Renal pelvis (tissue), 4 donors: ENCODE results near the gene TMEM170B. TPM values are rescaled to one million over a fixed set of nuclear protein-coding genes. Genes with fewer than 3 reads are reported as not detected.

Experiments used
- DNase-seq: peaks from one replicate; pipeline ENCODE4 v3.0.0-alpha.2; 2013
- polyA plus RNA-seq, 3 donors: library from polyadenylated mRNA; unstranded; fragments of 120-200 nt; gene quantifications; one replicate each; pipeline ENCODE4 v1.2.1, GENCODE V29; 2013; ENCODE audit not compliant: insufficient read length in 3 of 3

TMEM170B gene
- polyA plus RNA-seq, 3 donors = 8.2 to 10.5 (median 9.5) TPM

- no peak for DNase-seq
These were observed 71.2 kb downstream of the TMEM170B start for GRCh38 chr6:11608600-11609323.

GRCh38 chr6:11609324-11610071 lies 71.9 kb downstream of the TMEM170B start:
- no peak for DNase-seq

DNA sequence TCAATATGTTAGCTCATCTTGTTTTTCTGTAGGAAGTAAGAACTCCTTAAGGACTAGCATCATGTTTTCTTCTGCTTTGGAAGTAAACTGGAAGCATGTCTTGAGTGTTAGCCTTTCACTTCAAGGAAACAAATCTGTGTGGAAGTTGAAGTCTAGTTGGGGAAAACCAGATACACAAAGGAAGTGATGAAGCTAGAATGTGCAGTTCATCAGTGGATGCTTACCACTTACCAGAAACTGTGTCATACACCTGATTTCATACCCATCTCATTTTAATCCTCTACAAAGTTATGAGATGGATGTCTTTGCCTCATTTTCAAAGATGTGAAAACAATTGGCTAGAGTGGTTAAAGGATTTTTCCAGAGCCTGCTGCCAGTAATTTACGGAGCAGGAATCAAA lies 75.8 kb downstream of the TMEM170B start:
- DNase-seq = no peak

- DNase-seq = no peak
These were observed 76.3 kb downstream of the TMEM170B start for GRCh38 chr6:11613858-11614257.

- DNase-seq = no peak
These were observed 77.1 kb downstream of the TMEM170B start for GRCh38 chr6:11614534-11615213.

GRCh38 chr6:11615214-11615602 lies 77.7 kb downstream of the TMEM170B start:
- no peak for DNase-seq

DNA sequence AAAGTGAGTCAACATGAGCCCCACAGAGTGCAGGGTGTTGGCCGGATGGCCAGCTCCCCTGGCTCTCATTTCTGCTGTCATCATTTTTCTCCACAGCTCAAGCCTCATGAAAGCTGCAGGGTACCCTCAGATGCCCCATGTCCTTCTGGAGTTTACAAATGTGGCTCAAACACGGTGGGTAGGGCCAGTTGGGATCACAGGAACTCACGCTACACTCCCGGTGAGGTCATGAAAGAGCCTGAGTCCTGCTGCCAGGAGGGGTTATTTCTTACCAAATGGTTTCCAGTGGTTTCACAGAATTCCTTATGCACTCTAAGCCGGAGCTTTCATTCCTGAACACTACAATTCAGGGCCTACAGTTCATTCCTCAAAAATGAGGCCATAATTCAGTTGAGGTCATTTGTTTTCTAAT lies 78.7 kb downstream of the TMEM170B start:
- DNase-seq = no peak

GRCh38 chr6:11618533-11618932 lies 81.0 kb downstream of the TMEM170B start:
- no peak for DNase-seq

- peak; percentile 62 for DNase-seq
These were observed 83.6 kb downstream of the TMEM170B start for GRCh38 chr6:11621119-11621518.

DNA sequence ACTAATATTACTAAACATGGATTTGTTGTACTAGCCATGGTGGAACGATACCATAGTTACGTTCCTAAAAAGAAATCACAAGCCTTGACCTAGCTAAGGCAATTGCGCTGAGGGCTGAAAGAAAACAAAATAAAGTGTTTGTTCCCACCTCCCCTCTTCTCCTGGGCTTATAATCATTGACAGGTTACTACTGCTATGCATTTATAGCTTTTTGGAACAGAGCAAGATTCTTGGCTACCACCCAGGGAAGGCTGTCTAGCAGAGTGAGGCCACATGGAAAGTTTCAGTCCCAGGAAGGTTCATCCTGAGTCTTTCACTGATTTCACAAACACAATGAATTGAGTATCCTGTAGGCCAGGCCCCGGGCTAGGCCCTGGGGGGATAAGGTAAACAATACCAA lies 84.6 kb downstream of the TMEM170B start:
- no peak for DNase-seq

DNA sequence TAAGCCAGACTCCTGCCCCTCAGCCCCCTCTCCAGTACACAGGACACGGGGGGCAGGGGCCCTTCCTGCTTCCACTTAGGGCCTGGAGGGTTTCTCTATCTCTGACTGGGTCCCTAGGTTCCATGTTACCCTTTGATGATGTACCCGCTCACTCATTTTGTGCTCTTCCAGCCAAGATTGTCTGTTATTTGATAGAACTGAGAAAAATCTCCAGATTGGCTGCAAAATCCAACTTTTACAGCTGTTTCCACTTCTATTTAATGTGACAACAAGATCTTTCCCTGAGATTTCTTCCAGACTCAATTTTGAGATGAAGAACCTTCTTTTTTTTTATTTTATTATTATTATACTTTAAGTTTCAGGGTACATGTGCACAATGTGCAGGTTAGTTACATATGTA lies 85.7 kb downstream of the TMEM170B start:
- no peak for DNase-seq

DNA sequence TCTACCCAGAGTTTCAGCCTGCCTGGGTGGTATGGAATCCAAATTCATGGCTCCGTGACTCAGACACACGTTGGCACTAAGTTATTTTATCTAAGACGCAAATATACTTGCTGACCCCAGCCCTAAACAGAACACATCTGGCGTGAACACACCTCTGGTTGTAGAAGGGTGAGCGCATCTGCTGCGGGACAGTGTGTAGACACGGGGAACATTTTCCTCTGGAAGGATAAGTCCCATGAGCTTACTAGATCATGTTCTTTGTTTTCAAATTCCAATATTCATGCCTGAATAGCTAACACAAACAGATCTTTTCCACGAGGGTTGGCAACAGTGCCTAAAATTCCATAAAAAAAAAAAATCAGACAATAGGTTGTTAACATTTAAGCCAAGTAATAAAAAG lies 87.8 kb downstream of the TMEM170B start:
- DNase-seq = no peak

GRCh38 chr6:11626356-11626755 lies 88.8 kb downstream of the TMEM170B start:
- DNase-seq = no peak

DNA sequence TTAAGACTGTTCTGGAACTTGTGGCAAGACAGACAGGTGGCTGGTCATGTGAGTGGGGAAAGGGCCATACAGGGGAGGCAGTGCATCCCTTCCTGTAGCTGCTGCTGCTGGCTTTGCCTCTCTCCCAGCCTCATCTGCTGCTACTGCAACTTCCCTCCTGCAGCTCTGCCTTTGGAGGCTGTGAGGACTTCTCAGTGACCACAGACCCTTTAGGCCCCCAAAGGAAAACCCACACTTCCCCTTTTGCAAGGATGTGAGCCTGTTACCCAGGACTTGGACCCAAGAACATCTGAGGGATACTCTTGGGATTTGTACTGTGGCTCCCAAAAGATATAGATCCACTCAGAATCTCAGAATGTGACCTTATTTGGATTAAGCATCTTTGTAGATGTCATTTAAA lies 91.0 kb downstream of the TMEM170B start:
- no peak for DNase-seq

GRCh38 chr6:11631008-11631407 lies 93.5 kb downstream of the TMEM170B start:
- DNase-seq = no peak

DNA sequence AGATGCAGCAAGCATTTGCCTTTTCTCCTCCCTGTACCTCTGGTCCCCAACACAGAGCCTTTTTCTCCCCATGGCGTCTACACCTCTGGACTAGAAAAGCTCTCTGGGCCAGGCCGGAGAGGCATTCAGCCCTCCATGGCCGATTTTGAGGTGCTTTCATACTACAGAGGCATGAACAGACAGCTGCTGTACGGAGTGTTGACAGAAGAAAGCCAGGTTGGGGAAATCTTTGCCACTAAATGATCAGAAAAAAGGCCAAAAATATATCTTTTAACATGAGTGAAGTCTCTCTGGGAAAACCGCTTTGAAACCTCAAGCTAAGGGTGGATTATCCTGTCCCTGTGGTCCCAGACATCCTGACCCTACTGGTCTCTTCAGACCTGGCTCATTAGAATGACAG lies 94.0 kb downstream of the TMEM170B start:
- DNase-seq = no peak

DNA sequence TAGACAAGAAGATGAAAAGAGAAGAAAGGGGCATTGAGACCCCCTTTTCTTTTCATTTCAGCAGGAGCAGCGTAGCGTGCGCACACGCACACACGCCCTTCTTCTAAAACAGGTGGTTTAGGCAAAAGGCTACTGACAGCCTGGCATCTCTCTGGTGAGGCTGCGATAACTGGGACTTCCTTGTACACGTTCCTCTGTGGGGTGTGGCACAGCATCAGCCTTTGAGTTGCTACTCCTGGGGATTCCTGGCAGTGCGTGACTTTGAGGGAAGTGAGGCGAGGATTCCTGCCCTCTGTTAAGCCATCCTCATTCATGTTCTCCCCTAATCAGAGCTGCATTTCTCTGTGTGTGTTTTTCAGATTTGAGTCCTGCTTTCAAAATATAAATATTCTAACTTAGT lies 94.7 kb downstream of the TMEM170B start:
- no peak for DNase-seq

- DNase-seq = no peak
These were observed 95.4 kb downstream of the TMEM170B start for GRCh38 chr6:11632795-11633511.
